Measurements from ENCODE around the gene MMP1.

MMP1 gene

DNA sequence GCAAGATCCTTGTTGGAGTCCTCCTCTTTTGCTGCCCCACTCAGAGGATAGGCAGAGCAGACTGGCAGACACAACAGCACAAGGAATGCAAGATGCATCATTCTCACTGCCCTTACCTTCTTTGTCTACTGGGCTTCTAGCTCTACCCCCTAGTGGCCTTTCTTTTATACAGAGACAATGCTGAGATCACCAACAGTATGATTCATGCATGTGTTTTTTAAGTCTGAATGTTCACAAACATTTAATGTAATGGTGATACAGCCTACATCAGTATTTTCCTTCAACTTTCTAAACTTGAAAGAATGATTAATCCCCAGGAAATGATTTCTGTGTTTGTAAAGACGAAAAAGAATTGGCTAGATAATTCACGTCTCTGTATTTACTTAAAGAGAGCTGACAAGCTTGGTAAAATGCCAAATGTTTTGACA is 17.5 kb downstream of the MMP1 start, which contains the start of gene MMP10:
Gene MMP10 (minus strand): TSS at position 138 of the 428 bp plus-strand sequence. CDS start 37 bp downstream, at position 101.
- no peak within 1 kb of the TSS for H3K4me3 ChIP-seq (ENCODE audit: low read length)
- peak; percentile 68 for DNase-seq (ENCODE audit: low read depth)
- TF ChIP-seq CTCF (conservative IDR thresholded peaks at IDR 0.05; ENCODE audit: low read length): peak; percentile 72

GRCh38 chr11:102776454-102776853 is 21.5 kb downstream of the MMP1 start:
- no peak for TF ChIP-seq CTCF (conservative IDR thresholded peaks at IDR 0.05; ENCODE audit: low read length)
- no peak overlapping the region for H3K4me3 ChIP-seq (ENCODE audit: low read length)

DNA sequence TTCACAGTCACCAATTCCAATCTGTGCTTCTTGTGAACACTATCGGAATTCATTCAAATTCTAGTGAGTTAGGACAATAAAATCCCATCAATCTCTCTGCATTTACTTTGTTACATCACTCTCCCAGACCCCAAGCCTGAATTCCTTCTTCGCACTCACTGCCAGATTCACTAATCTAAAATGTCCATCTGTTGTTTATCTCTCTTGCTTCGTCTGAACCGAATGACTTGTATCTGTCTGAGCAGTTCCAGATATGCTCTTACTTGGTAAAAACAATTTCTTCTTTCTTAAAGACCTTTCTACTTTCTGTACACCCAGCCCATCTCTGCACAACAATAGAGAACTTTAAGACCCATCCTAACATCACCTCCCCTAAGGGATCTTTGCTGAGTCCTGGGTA is 24.6 kb downstream of the MMP1 start:
- H3K4me3 ChIP-seq (ENCODE audit: low read length): no peak overlapping the region
- TF ChIP-seq CTCF (conservative IDR thresholded peaks at IDR 0.05; ENCODE audit: low read length): no peak

More at GRCh38 chr11:102776454-102776853, 21.5 kb downstream of the MMP1 start:
- DNase-seq (ENCODE audit: low read depth): no peak

GRCh38 chr11:102771351-102771750 is 26.6 kb downstream of the MMP1 start:
- no peak for DNase-seq (ENCODE audit: low read depth)
- no peak overlapping the region for H3K4me3 ChIP-seq (ENCODE audit: low read length)
- no peak for TF ChIP-seq CTCF (conservative IDR thresholded peaks at IDR 0.05; ENCODE audit: low read length)

More for the DNA sequence above, 24.6 kb downstream of the MMP1 start:
- DNase-seq (ENCODE audit: low read depth): no peak

- TF ChIP-seq CTCF (conservative IDR thresholded peaks at IDR 0.05; ENCODE audit: low read length): no peak
- no peak overlapping the region for H3K4me3 ChIP-seq (ENCODE audit: low read length)
- no peak for DNase-seq (ENCODE audit: low read depth)
Observed at GRCh38 chr11:102770191-102770590, 27.8 kb downstream of the MMP1 start.

- no peak for DNase-seq (ENCODE audit: low read depth)
- no peak for TF ChIP-seq CTCF (conservative IDR thresholded peaks at IDR 0.05; ENCODE audit: low read length)
Observed at GRCh38 chr11:102767800-102768199, 30.2 kb downstream of the MMP1 start.

DNA sequence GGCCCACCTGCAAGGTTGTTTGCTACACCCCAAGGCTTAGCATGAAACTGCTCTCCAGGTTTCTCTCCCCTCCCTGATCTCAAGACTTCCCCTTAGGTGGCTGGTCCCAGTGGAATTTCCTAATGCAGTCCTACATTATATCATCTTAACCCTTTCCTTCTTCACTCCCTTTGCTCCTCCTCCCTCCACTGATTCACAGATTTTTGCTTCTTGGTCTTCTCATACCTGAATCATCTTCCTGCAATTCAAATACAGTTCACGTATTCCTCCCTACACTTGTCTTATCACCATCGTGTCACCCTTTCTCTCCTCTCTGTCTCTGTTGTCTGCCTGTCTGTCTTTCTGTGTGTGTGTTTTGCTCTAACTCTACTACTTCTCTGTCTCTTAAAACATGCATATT is 34.5 kb downstream of the MMP1 start:
- DNase-seq (ENCODE audit: low read depth): no peak
- no peak overlapping the region for H3K4me3 ChIP-seq (ENCODE audit: low read length)
- no peak for TF ChIP-seq CTCF (conservative IDR thresholded peaks at IDR 0.05; ENCODE audit: low read length)

More at GRCh38 chr11:102767800-102768199, 30.2 kb downstream of the MMP1 start:
- H3K4me3 ChIP-seq (ENCODE audit: low read length): no peak overlapping the region
